MM.1S (cell line): ENCODE measurements around the gene CREB3L1.

Experiments used
- DNase-seq: peaks from one replicate; pipeline ENCODE4 v3.0.0-alpha.2; 2015
- H2AFZ ChIP-seq: fragments of 300-600 bp; sonication (generic); 2 replicates; pipeline ENCODE4 v1.6.0; 2016; ENCODE audit warnings: antibody characterized with exemption, low read length
- H3F3A ChIP-seq: fragments of 300-600 bp; sonication (generic); 2 replicates; pipeline ENCODE4 v1.6.1; 2016; ENCODE audit warnings: mild to moderate bottlenecking, antibody characterized with exemption, low read length, moderate library complexity, mixed read lengths; ENCODE audit not compliant: insufficient read depth
- H3K27ac ChIP-seq: fragments of 300-600 bp; sonication (generic); 2 replicates; pipeline ENCODE4 v1.5.1; 2016; ENCODE audit warnings: mild to moderate bottlenecking, low read length
- H3K27me3 ChIP-seq: fragments of 300-600 bp; sonication (generic); replicated peaks from 2 replicates; pipeline ENCODE4 v1.6.0; 2016; ENCODE audit warnings: low read length; ENCODE audit not compliant: insufficient read depth
- H3K36me3 ChIP-seq: fragments of 300-600 bp; sonication (generic); replicated peaks from 2 replicates; pipeline ENCODE4 v1.6.1; 2016; ENCODE audit warnings: mild to moderate bottlenecking, low read length, mixed read lengths; ENCODE audit not compliant: insufficient read depth
- H3K4me1 ChIP-seq: fragments of 300-600 bp; sonication (generic); 2 replicates; pipeline ENCODE4 v1.6.1; 2016; ENCODE audit warnings: low read length, mixed read lengths
- H3K4me2 ChIP-seq: fragments of 300-600 bp; sonication (generic); 2 replicates; pipeline ENCODE4 v1.6.0; 2016; ENCODE audit warnings: low read depth, low read length
- H3K4me3 ChIP-seq: fragments of 300-600 bp; sonication (generic); 2 replicates; pipeline ENCODE4 v1.5.1; 2016; ENCODE audit warnings: low read length, mixed read lengths
- H3K79me2 ChIP-seq: fragments of 300-600 bp; sonication (generic); 2 replicates; pipeline ENCODE4 v1.6.1; 2016; ENCODE audit warnings: mixed run types, low read length, mixed read lengths
- H3K9ac ChIP-seq: fragments of 300-600 bp; sonication (generic); 2 replicates; pipeline ENCODE4 v1.6.1; 2016; ENCODE audit warnings: low read length, mixed read lengths
- H3K9me2 ChIP-seq: fragments of 300-600 bp; sonication (generic); replicated peaks from 2 replicates; pipeline ENCODE4 v1.6.1; 2016; ENCODE audit warnings: mild to moderate bottlenecking, low read length, mixed read lengths; ENCODE audit not compliant: insufficient read depth
- H3K9me3 ChIP-seq: fragments of 300-600 bp; sonication (generic); replicated peaks from 2 replicates; pipeline ENCODE4 v1.6.1; 2016; ENCODE audit warnings: mild to moderate bottlenecking, low read length, mixed read lengths; ENCODE audit not compliant: insufficient read depth
- H4K20me1 ChIP-seq: fragments of 300-600 bp; sonication (generic); 2 replicates; pipeline ENCODE4 v1.6.1; 2016; ENCODE audit warnings: mild to moderate bottlenecking, low read length, moderate library complexity, mixed read lengths; ENCODE audit not compliant: insufficient read depth
- EZH2 ChIP-seq: fragments of 300-600 bp; sonication (generic); optimal IDR thresholded peaks from 2 replicates; pipeline ENCODE3; 2017; ENCODE audit warnings: low read depth, mild to moderate bottlenecking, antibody characterized with exemption, low read length, mixed read lengths
- EZH2phosphoT487 ChIP-seq: fragments of 300-600 bp; sonication (generic); IDR thresholded peaks from 2 replicates; pipeline ENCODE4 v1.6.1; 2018; ENCODE audit warnings: antibody characterized with exemption, low read length
- TF ChIP-seq, protein P1 (sequence below): fragments of 300-600 bp; sonication (generic); IDR thresholded peaks from 2 replicates; pipeline ENCODE4 v1.5.1; 2016; ENCODE audit warnings: antibody characterized with exemption, low read length, mixed read lengths

CREB3L1 gene

DNA sequence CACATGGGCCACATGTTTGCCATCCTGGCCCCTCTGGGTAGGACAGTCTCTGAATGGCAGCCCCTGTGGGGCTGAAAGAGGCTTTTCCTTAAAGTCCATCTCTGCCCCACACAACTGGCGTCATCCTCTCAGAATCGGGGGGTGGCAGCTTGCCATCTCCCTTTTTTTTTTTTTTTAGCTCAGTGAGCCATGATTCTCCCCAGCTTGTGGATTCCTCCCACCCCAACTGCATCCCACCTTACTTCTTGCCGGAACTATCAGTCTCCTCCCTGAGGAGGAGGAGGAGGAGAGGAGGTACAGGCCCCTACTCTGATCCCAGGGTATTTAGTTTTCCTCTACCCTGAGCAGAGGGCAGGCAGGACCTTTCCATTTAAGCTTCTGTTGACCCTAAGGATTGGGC lies 73.2 kb downstream of the CREB3L1 start:
- H3K4me1 ChIP-seq: peaks cover 13% of the 10 kb centered on the region
- H3K79me2 ChIP-seq: peaks cover 64% of the 10 kb centered on the region
- no peak for DNase-seq
- TF ChIP-seq EZH2phosphoT487 (no peak), EZH2 (no peak)
- TF ChIP-seq, protein P1, sequence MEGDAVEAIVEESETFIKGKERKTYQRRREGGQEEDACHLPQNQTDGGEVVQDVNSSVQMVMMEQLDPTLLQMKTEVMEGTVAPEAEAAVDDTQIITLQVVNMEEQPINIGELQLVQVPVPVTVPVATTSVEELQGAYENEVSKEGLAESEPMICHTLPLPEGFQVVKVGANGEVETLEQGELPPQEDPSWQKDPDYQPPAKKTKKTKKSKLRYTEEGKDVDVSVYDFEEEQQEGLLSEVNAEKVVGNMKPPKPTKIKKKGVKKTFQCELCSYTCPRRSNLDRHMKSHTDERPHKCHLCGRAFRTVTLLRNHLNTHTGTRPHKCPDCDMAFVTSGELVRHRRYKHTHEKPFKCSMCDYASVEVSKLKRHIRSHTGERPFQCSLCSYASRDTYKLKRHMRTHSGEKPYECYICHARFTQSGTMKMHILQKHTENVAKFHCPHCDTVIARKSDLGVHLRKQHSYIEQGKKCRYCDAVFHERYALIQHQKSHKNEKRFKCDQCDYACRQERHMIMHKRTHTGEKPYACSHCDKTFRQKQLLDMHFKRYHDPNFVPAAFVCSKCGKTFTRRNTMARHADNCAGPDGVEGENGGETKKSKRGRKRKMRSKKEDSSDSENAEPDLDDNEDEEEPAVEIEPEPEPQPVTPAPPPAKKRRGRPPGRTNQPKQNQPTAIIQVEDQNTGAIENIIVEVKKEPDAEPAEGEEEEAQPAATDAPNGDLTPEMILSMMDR: no peak
- no peaks in the 10 kb centered on the region for H3K36me3 ChIP-seq
- no peak overlapping the region for H3K27ac ChIP-seq
- peaks cover 8% of the 10 kb centered on the region; the same call in 1 of the 2 replicates for H3K27me3 ChIP-seq
- no peaks in the 10 kb centered on the region for H3K9me3 ChIP-seq
- no peaks in the 10 kb centered on the region for H4K20me1 ChIP-seq
- no peak overlapping the region for H3K4me2 ChIP-seq
- H3K9ac ChIP-seq: no peak overlapping the region
- H3K9me2 ChIP-seq: no peaks in the 10 kb centered on the region
- H3K4me3 ChIP-seq: no peak overlapping the region
- no peak overlapping the region for H2AFZ ChIP-seq
- H3F3A ChIP-seq: no peaks in the 10 kb centered on the region

DNA sequence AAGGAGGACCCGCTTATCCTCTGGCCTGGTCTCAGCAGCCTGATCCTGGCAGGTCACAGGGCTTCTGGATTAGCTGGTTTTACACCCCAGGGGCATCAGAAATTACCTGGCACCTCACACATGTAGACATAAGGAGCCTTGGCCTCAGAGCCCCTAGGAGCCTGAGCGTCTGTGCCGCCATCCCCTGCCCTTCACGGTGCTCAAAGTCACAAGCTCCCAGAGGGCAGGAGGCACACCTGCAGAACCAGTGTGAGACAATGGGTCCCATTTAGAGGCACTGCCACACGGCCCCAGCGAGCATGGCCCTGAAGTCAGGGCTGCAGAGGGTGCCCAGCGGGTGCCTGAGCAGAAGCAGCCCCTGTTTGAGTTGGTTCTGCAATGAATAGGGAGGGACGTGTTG lies 73.7 kb downstream of the CREB3L1 start:
- Histone ChIP-seq H3K9me3 (no peaks in the 10 kb centered on the region), H3K36me3 (no peaks in the 10 kb centered on the region), H4K20me1 (no peaks in the 10 kb centered on the region), H3K4me2 (no peak overlapping the region), H3K4me3 (no peak overlapping the region), H3K9ac (no peak overlapping the region), H3K9me2 (no peaks in the 10 kb centered on the region), H3F3A (no peaks in the 10 kb centered on the region), H2AFZ (no peak overlapping the region), H3K27me3 (peaks cover 7% of the 10 kb centered on the region; the same call in 1 of the 2 replicates), H3K27ac (no peak overlapping the region), H3K4me1 (peaks cover 13% of the 10 kb centered on the region), H3K79me2 (peaks cover 64% of the 10 kb centered on the region)
- DNase-seq: no peak
- no peak for TF ChIP-seq EZH2
- TF ChIP-seq, protein P1: no peak
- TF ChIP-seq EZH2phosphoT487: no peak

DNA sequence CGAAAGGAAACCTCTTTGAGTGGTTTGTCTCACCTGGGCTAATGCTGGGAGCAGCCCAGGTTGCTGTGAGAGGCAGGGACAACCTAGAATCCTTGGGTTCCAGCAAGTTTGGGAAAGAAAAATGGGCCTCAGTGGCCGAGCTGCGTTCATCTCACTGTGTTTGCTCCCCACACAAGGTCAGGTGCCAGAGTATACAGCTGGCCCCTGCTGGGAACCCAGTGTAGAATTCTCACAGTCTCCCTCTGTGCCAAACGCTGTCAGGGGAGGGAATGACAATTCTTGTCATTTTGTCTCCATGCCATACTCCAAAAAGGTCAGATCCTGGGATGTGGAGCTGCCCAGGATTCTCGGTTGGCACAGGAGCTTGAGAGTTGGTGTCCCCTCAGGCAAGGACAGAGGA lies 74.1 kb downstream of the CREB3L1 start:
- Histone ChIP-seq H3K9me2 (no peaks in the 10 kb centered on the region), H3K27me3 (0 out of 2 replicates have a peak, but pooled peaks cover 3% of the 10 kb centered on the region), H3K36me3 (no peaks in the 10 kb centered on the region), H3K9ac (no peak overlapping the region), H3K9me3 (no peaks in the 10 kb centered on the region), H4K20me1 (no peaks in the 10 kb centered on the region), H3K4me2 (no peak overlapping the region), H2AFZ (no peak overlapping the region), H3K4me1 (peaks cover 13% of the 10 kb centered on the region), H3K4me3 (no peak overlapping the region), H3K27ac (no peak overlapping the region), H3F3A (no peaks in the 10 kb centered on the region), H3K79me2 (peaks cover 68% of the 10 kb centered on the region)
- TF ChIP-seq EZH2 (no peak), EZH2phosphoT487 (no peak)
- TF ChIP-seq, protein P1: no peak
- no peak for DNase-seq
